K562 (cell line): ENCODE data around the gene ERAP2. TPM values are rescaled to one million over a fixed set of nuclear protein-coding genes. Genes with fewer than 3 reads are reported as not detected.

ENCODE experiments used
- ATAC-seq: fragments of 200-7000 bp; cut with Tn5 transposase; 3 replicates; pipeline ENCODE4 v1.9.1; 2020; ENCODE audit warnings: moderate library complexity
- BruUV-seq: library from RNA; stranded (reverse); fragments of 400-500 nt; replicated peaks from 2 replicates; lab custom pipeline; 2021; lab: Mats Ljungman, UMichigan
- CTCF ChIA-PET: fragments of 300-600 bp; formaldehyde crosslinking; extraction: SDS; loops from one replicate; lab custom pipeline; 2021; ENCODE audit warnings: low intra/inter-chr PET ratio; lab: Yijun Ruan, JAX
- POLR2A ChIA-PET: fragments of 300-600, 350-650 bp; sonication (Branson Sonifier 250); formaldehyde crosslinking; extraction: SDS; loops from one replicate; lab custom pipeline; 2021; ENCODE audit warnings: antibody characterized with exemption, inconsistent platforms; lab: Yijun Ruan, JAX
- DNase-seq, 4 experiments: peaks; one replicate each; pipeline versions ENCODE4 v3.0.0 to v3.0.0-alpha.2; 2011 to 2018; ENCODE audit warnings: low spot score in 3 of 4, mixed read lengths in 3 of 4; ENCODE audit errors: extremely low read depth in 1 of 4
- FAIRE-seq: peaks from 2 replicates; lab custom pipeline; 2011; peaks lifted over from hg19 to GRCh38; lab: Jason Lieb, UNC
- H2AFZ ChIP-seq: 2 replicates; pipeline ENCODE4 v1.6.0; 2011; ENCODE audit warnings: low read depth, low read length, control low read depth, inconsistent platforms
- H3K27ac ChIP-seq: fragments of 200-600 bp; 3 replicates; pipeline ENCODE4 v1.8.0; 2011; ENCODE audit warnings: low read depth, mild to moderate bottlenecking, control low read depth, inconsistent platforms, low read length, moderate library complexity, mixed read lengths; ENCODE audit errors: extremely low read depth
- H3K27me3 ChIP-seq, 2 experiments: fragments of 300-600 bp in 1 of 2; 2 replicates in 1 of 2; 3 replicates in 1 of 2; pipeline versions ENCODE4 v1.6.0 to v1.8.0; 2011; ENCODE audit warnings: inconsistent platforms in 2 of 2, low read length in 2 of 2, mild to moderate bottlenecking in 1 of 2, mixed read lengths in 1 of 2, moderate library complexity in 1 of 2; ENCODE audit not compliant: control insufficient read depth in 2 of 2, insufficient read depth in 2 of 2
- H3K36me3 ChIP-seq: fragments of 300-600 bp; 3 replicates; pipeline ENCODE4 v1.8.0; 2011; ENCODE audit warnings: mild to moderate bottlenecking, low read length, inconsistent platforms; ENCODE audit not compliant: control insufficient read depth, insufficient read depth
- H3K4me1 ChIP-seq, 2 experiments: fragments of 200-600 bp in 1 of 2; replicated peaks in 1 of 2; 2 replicates in 1 of 2; 3 replicates in 1 of 2; pipeline versions ENCODE4 v1.5.1 to v1.8.0; 2011; ENCODE audit warnings: inconsistent platforms in 2 of 2, low read length in 2 of 2, mild to moderate bottlenecking in 1 of 2, mixed read lengths in 1 of 2, moderate library complexity in 1 of 2; ENCODE audit not compliant: control insufficient read depth in 2 of 2, insufficient read depth in 2 of 2
- H3K4me2 ChIP-seq: 2 replicates; pipeline ENCODE4 v1.6.1; 2011; ENCODE audit warnings: low read length, control low read depth, inconsistent platforms, mixed read lengths; ENCODE audit not compliant: insufficient read depth
- H3K4me3 ChIP-seq: fragments of 200-600 bp; sonication (generic), shearing (Covaris generic); 2 replicates; pipeline ENCODE4 v1.5.1; 2016; ENCODE audit warnings: control low read depth, inconsistent platforms
- H3K79me2 ChIP-seq: fragments of 200-600 bp; 3 replicates; pipeline ENCODE4 v1.8.0; 2011; ENCODE audit warnings: low read length, inconsistent platforms; ENCODE audit not compliant: control insufficient read depth, insufficient read depth
- H3K9ac ChIP-seq, 2 experiments: 2 replicates each; pipeline versions ENCODE4 v1.6.0 to v1.6.1; 2011; ENCODE audit warnings: low read depth in 2 of 2, low read length in 2 of 2, control low read depth in 1 of 2, inconsistent platforms in 1 of 2, mild to moderate bottlenecking in 1 of 2, mixed read lengths in 1 of 2; ENCODE audit not compliant: insufficient read depth in 1 of 2
- H3K9me1 ChIP-seq: one replicate; pipeline ENCODE4 v1.6.0; 2011; ENCODE audit warnings: inconsistent platforms, mild to moderate bottlenecking, low read length, moderate library complexity; ENCODE audit not compliant: control insufficient read depth, insufficient read depth
- H3K9me3 ChIP-seq: replicated peaks from 2 replicates; pipeline ENCODE4 v1.5.1; 2011; ENCODE audit warnings: low read depth, low read length, inconsistent platforms; ENCODE audit not compliant: control insufficient read depth, insufficient read depth
- H4K20me1 ChIP-seq: replicated peaks from 2 replicates; pipeline ENCODE4 v1.6.1; 2011; ENCODE audit warnings: low read length, inconsistent platforms, mixed read lengths; ENCODE audit not compliant: control insufficient read depth, insufficient read depth
- DEAF1 ChIP-seq: fragments of 450-650 bp; formaldehyde crosslinking; IDR thresholded peaks from 2 replicates; pipeline ENCODE4 v1.4.0; 2020; ENCODE audit warnings: mild to moderate bottlenecking, moderate library complexity
- FOXM1 ChIP-seq, 2 experiments: fragments of 450-650 bp in 1 of 2; sonication (generic) in 1 of 2; formaldehyde crosslinking in 1 of 2; IDR thresholded peaks; 2 replicates each; pipeline versions ENCODE4 v1.6.1 to v1.9.0; 2017 to 2022; ENCODE audit warnings: low read depth in 2 of 2, mild to moderate bottlenecking in 2 of 2, missing genetic modification reagents in 1 of 2, moderate library complexity in 1 of 2
- HMBOX1 ChIP-seq: sonication (generic); IDR thresholded peaks from 2 replicates; pipeline ENCODE4 v1.6.1; 2016
- HMGN3 ChIP-seq: IDR thresholded peaks from 2 replicates; pipeline ENCODE4 v1.6.1; 2011; ENCODE audit warnings: borderline replicate concordance, low read depth, mild to moderate bottlenecking, mixed read lengths, low read length; ENCODE audit not compliant: insufficient read length; ENCODE audit errors: extremely low read depth
- MECOM ChIP-seq: fragments of 250-450 bp; sonication (Bioruptor Pico); IDR thresholded peaks from 2 replicates; pipeline ENCODE4 v1.8.0; 2022; ENCODE audit warnings: inconsistent platforms
- NR2F6 ChIP-seq: fragments of 450-650 bp; formaldehyde crosslinking; IDR thresholded peaks from 2 replicates; pipeline ENCODE4 v1.4.0; 2020; ENCODE audit warnings: mild to moderate bottlenecking
- SMC3 ChIP-seq: conservative IDR thresholded peaks from 2 replicates; pipeline ENCODE4 v1.6.1; 2011; ENCODE audit warnings: low read depth, low read length, improper control_type of control experiment; ENCODE audit not compliant: insufficient read depth
- YBX1 ChIP-seq: fragments of 450-650 bp; IDR thresholded peaks from 2 replicates; pipeline ENCODE4 v1.7.1; 2016; ENCODE audit warnings: mild to moderate bottlenecking
- WGBS: fragments of 100-300 bp; shearing (Covaris generic); methylation state at CpG from one replicate; pipeline ENCODE4 v1.1.6; 2016; ENCODE audit warnings: low coverage, mixed read lengths; ENCODE audit not compliant: insufficient coverage; ENCODE audit errors: missing lambda C conversion rate; 5-methylcytosine and 5-hydroxymethylcytosine counted together
- in situ Hi-C: fragments of 300-500 bp; cut with MboI; formaldehyde crosslinking; loops from 4 replicates; pipeline ENCODE4 v1.15.0; 2018; ENCODE audit warnings: inconsistent platforms, mixed read lengths
- intact Hi-C: fragments of 100-400 bp; cut with micrococcal nuclease; formaldehyde crosslinking; loops from 2 replicates; pipeline ENCODE4 v1.14.2; 2022
- polyA plus RNA-seq, 8 experiments: library from polyadenylated mRNA; depleted of rRNA in 4 of 8; stranded (reverse) in 5 of 8; unstranded in 3 of 8; fragments of >200 nt; fragmentation: Nextera tagmentation in 2 of 8; fragmentation: Illumina TruSeq in 1 of 8; extraction: Ambion mirVana in 2 of 8; extraction: Trizol in 1 of 8; gene quantifications; 2 replicates each; pipeline versions ENCODE4 v1.2.1 to v1.2.3, GENCODE V29; 2011 to 2014; ENCODE audit warnings: inconsistent platforms in 1 of 8, missing spikeins in 1 of 8
- total RNA-seq, 7 experiments: library from RNA; depleted of rRNA in 6 of 7; stranded (reverse); fragments of >200 nt in 6 of 7; fragmentation: Illumina TruSeq in 2 of 7; extraction: Trizol in 2 of 7; gene quantifications; 2 replicates each; pipeline versions ENCODE4 v1.2.1 to v1.2.3, GENCODE V29; 2011 to 2021; ENCODE audit warnings: low replicate concordance in 1 of 7
- TF ChIP-seq, protein P1 (sequence below): sonication (generic); formaldehyde crosslinking; IDR thresholded peaks from 2 replicates; pipeline ENCODE4 v1.8.1; 2023; ENCODE audit warnings: mild to moderate bottlenecking, missing genetic modification reagents
- TF ChIP-seq, protein P2 (sequence below): fragments of 450-650 bp; formaldehyde crosslinking; IDR thresholded peaks from 2 replicates; pipeline ENCODE4 v1.4.0; 2020; ENCODE audit warnings: mild to moderate bottlenecking, moderate library complexity
- TF ChIP-seq, protein P3 (sequence below): fragments of 250-450 bp; sonication (Bioruptor Pico); IDR thresholded peaks from 2 replicates; pipeline ENCODE4 v1.4.0; 2020

ERAP2 gene
- total and polyA plus RNA-seq, 9 of the 15 experiments (the other 6 are each of a cell fraction or from before 2014, with no cell fraction given) = 0.93 to 4.0 (median 2.1) TPM

GRCh38 chr5:96936431-96937320 is 60.4 kb downstream of the ERAP2 start (continued):
- TF ChIP-seq, protein P1, sequence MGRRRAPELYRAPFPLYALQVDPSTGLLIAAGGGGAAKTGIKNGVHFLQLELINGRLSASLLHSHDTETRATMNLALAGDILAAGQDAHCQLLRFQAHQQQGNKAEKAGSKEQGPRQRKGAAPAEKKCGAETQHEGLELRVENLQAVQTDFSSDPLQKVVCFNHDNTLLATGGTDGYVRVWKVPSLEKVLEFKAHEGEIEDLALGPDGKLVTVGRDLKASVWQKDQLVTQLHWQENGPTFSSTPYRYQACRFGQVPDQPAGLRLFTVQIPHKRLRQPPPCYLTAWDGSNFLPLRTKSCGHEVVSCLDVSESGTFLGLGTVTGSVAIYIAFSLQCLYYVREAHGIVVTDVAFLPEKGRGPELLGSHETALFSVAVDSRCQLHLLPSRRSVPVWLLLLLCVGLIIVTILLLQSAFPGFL (CRISPR knock-in tag) = no peak
- TF ChIP-seq DEAF1 (CRISPR knock-in tag) = 0 out of 2 replicates have a peak, but pooled peaks have one; percentile 2
- TF ChIP-seq MECOM (CRISPR knock-in tag) = 0 out of 2 replicates have a peak, but pooled peaks have one; percentile 7
- TF ChIP-seq SMC3 = no peak
- TF ChIP-seq HMGN3 = no peak

DNA sequence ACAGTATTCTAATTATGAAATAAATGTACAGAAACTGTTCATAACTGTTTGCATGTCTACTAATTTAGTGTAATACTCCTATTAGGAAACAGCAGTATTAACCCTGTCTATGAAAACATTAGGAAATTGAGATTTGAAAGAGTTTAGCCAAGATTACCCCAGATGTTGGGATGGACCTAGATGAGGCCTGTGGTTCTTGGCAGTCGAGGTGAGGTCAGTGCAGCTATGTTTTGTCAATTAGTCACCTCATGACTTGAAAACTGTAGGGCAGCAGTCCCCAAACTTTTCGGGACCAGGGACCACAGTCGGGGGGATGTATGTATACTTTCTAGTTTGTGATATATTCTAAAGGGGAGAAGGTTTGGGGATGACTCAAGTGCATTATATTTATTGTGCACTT is 64.3 kb downstream of the ERAP2 start:
- CTCF ChIA-PET = no interaction called here
- H3K36me3 ChIP-seq = peaks cover 9% of the 10 kb centered on the region; the same call in 1 of the 3 replicates
- no peak overlapping the region for H3K9ac ChIP-seq
- H4K20me1 ChIP-seq = no peaks in the 10 kb centered on the region
- ATAC-seq (no peak), DNase-seq (no peak), FAIRE-seq (no peak)
- no peaks in the 10 kb centered on the region for H3K9me3 ChIP-seq
- no peaks in the 10 kb centered on the region for H3K27me3 ChIP-seq
- H2AFZ ChIP-seq = no peak overlapping the region
- H3K4me2 ChIP-seq = no peak overlapping the region
- in situ Hi-C loops = no loop called here
- peaks cover 67% of the 10 kb centered on the region for H3K79me2 ChIP-seq
- H3K9me1 ChIP-seq = no peaks in the 10 kb centered on the region
- peaks cover 2 to 14% of the 10 kb centered on the region in 2 experiments; a peak in 3 of 5 replicates for H3K4me1 ChIP-seq
- intact Hi-C loops = no loop called here
- 72% methylated on average over 3 of the region's 3 CpGs for WGBS
- H3K27ac ChIP-seq = no peak overlapping the region
- no TSS peak for BruUV-seq
- H3K4me3 ChIP-seq = no peak overlapping the region
- POLR2A ChIA-PET = no interaction called here
- TF ChIP-seq, protein P2, sequence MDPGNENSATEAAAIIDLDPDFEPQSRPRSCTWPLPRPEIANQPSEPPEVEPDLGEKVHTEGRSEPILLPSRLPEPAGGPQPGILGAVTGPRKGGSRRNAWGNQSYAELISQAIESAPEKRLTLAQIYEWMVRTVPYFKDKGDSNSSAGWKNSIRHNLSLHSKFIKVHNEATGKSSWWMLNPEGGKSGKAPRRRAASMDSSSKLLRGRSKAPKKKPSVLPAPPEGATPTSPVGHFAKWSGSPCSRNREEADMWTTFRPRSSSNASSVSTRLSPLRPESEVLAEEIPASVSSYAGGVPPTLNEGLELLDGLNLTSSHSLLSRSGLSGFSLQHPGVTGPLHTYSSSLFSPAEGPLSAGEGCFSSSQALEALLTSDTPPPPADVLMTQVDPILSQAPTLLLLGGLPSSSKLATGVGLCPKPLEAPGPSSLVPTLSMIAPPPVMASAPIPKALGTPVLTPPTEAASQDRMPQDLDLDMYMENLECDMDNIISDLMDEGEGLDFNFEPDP (CRISPR knock-in tag) = no peak
- TF ChIP-seq NR2F6 (CRISPR knock-in tag) (no peak), HMBOX1 (no peak), YBX1 (no peak), FOXM1 (IDR thresholded peaks at IDR 0.05; ENCODE audit: low read depth) (no peak), FOXM1 (CRISPR knock-in tag; IDR thresholded peaks at IDR 0.05; ENCODE audit: low read depth) (no peak)
- TF ChIP-seq, protein P3, sequence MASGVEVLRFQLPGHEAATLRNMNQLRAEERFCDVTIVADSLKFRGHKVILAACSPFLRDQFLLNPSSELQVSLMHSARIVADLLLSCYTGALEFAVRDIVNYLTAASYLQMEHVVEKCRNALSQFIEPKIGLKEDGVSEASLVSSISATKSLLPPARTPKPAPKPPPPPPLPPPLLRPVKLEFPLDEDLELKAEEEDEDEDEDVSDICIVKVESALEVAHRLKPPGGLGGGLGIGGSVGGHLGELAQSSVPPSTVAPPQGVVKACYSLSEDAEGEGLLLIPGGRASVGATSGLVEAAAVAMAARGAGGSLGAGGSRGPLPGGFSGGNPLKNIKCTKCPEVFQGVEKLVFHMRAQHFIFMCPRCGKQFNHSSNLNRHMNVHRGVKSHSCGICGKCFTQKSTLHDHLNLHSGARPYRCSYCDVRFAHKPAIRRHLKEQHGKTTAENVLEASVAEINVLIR = no peak
